DOHH2 (cell line): ENCODE results near the gene CD300H.
"Not testable (repeated sequence)": the region's sequence is repeated elsewhere in the genome, so short reads cannot be mapped to it uniquely, and the experiment has no call there.

ENCODE experiments used
- H3F3A ChIP-seq: fragments of 200-600 bp; sonication (generic), shearing (Covaris generic); 2 replicates; pipeline ENCODE4 v1.6.0; 2016; ENCODE audit warnings: antibody characterized with exemption, mild to moderate bottlenecking; ENCODE audit not compliant: control insufficient read depth, insufficient read depth
- H3K27ac ChIP-seq: fragments of 200-600 bp; sonication (generic); 2 replicates; pipeline ENCODE4 v1.5.1; 2014; ENCODE audit warnings: low read depth, mild to moderate bottlenecking, low read length, moderate library complexity
- H3K27me3 ChIP-seq: fragments of 200-600 bp; sonication (generic); 2 replicates; pipeline ENCODE4 v1.6.1; 2014; ENCODE audit warnings: mild to moderate bottlenecking, low read length, mixed read lengths; ENCODE audit not compliant: control insufficient read depth
- H3K36me3 ChIP-seq: fragments of 200-600 bp; sonication (generic); 2 replicates; pipeline ENCODE4 v1.6.1; 2014; ENCODE audit warnings: mild to moderate bottlenecking, low read length, moderate library complexity, mixed read lengths; ENCODE audit not compliant: control insufficient read depth
- H3K4me1 ChIP-seq: fragments of 200-600 bp; sonication (generic); 2 replicates; pipeline ENCODE4 v1.6.1; 2014; ENCODE audit warnings: mild to moderate bottlenecking, low read length, mixed read lengths; ENCODE audit not compliant: control insufficient read depth
- H3K4me2 ChIP-seq: fragments of 200-600 bp; sonication (generic); 2 replicates; pipeline ENCODE4 v1.6.0; 2014; ENCODE audit warnings: mild to moderate bottlenecking, low read length, moderate library complexity
- H3K4me3 ChIP-seq: fragments of 200-600 bp; sonication (generic); 2 replicates; pipeline ENCODE4 v1.5.1; 2014; ENCODE audit warnings: mild to moderate bottlenecking, low read length, mixed read lengths
- H3K79me2 ChIP-seq: fragments of 200-600 bp; sonication (generic); 2 replicates; pipeline ENCODE4 v1.6.1; 2014; ENCODE audit warnings: mild to moderate bottlenecking, low read length, mixed read lengths; ENCODE audit not compliant: control insufficient read depth
- H3K9me2 ChIP-seq: fragments of 200-600 bp; sonication (generic); replicated peaks from 2 replicates; pipeline ENCODE4 v1.6.1; 2014; ENCODE audit warnings: mild to moderate bottlenecking, low read length, mixed read lengths; ENCODE audit not compliant: control insufficient read depth
- H3K9me3 ChIP-seq: fragments of 200-600 bp; sonication (generic); 2 replicates; pipeline ENCODE4 v1.6.1; 2014; ENCODE audit warnings: antibody characterized with exemption, low read length, mixed read lengths; ENCODE audit not compliant: control insufficient read depth, insufficient read depth
- H4K20me1 ChIP-seq: fragments of 200-600 bp; sonication (generic); 2 replicates; pipeline ENCODE4 v1.6.0; 2014; ENCODE audit warnings: low read depth, mild to moderate bottlenecking, antibody characterized with exemption, low read length, moderate library complexity; ENCODE audit not compliant: control insufficient read depth, insufficient read depth
- CTCF ChIP-seq: fragments of 200-600 bp; sonication (generic); IDR thresholded peaks from one replicate; pipeline ENCODE4 v1.5.1; 2014; ENCODE audit warnings: antibody characterized with exemption, mild to moderate bottlenecking, low read depth, low read length; ENCODE audit not compliant: poor library complexity, severe bottlenecking
- EZH2phosphoT487 ChIP-seq: fragments of 200-600 bp; sonication (generic); IDR thresholded peaks from 2 replicates; pipeline ENCODE4 v1.6.1; 2017; ENCODE audit warnings: borderline replicate concordance, mild to moderate bottlenecking, antibody characterized with exemption, low read length, moderate library complexity, mixed read lengths

The CD300H gene

DNA sequence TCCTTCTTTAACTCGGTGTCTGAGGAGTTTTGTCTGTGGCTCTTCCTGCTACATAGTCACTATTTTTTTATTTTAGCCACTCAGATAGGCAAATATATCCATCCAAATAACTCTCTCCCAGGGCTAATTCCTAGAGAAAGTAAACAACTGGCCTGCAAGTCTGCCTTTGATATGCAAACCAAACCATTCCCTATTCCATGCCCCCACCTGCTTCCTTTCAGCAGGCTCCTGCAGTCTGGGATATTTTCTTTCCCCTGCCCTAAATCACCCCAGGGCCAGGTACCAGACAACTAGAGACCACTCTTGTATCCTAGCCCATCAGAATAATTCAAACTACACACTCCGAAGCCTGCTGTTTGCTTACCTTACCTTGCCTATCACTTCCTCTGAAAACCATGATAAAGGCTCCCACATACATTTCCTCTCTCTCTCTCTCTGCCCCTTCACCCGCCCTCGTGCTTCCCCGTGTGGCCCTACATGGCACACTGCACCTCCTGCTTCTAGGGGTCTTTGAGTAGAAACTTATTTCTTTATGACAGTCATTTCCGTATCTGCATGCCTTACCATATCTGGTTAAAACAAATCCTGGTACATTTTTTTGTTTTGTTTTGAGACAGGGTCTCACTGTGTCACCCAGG, 8.3 kb downstream of the CD300H start:
- Histone ChIP-seq H3K4me2 (no peak overlapping the region), H3K36me3 (no peaks in the 10 kb centered on the region), H3K4me3 (no peak overlapping the region), H3K9me2 (no peaks in the 10 kb centered on the region), H3F3A (no peaks in the 10 kb centered on the region), H3K79me2 (no peaks in the 10 kb centered on the region), H4K20me1 (no peaks in the 10 kb centered on the region), H3K9me3 (no peaks in the 10 kb centered on the region), H3K27ac (no peak overlapping the region), H3K27me3 (no peaks in the 10 kb centered on the region), H3K4me1 (no peaks in the 10 kb centered on the region)
- no peak for TF ChIP-seq CTCF

DNA sequence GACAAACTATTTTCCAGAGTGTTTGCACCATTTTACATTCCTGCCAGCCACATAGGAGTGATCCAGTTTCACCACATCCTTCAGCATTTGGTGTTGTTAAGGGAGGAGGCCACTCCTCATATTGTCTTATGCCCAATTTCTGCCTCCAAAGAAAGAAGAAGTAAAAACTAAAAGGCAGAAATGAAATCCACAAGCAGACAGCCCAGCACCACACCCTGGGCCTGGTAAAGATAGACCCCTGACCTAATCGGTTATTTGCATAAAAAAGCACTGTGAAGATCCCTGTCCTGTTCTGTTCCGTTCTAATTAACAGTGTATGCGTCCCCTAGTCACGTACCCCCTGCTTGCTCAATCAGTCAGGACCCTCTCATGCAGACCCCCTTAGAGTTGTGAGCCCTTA, 8.9 kb downstream of the CD300H start:
- H3K9me2 ChIP-seq, H3K79me2 ChIP-seq, H3F3A ChIP-seq, H3K9me3 ChIP-seq, H3K4me2 ChIP-seq, H3K27ac ChIP-seq, H3K36me3 ChIP-seq, H3K27me3 ChIP-seq, H3K4me1 ChIP-seq, H3K4me3 ChIP-seq, H4K20me1 ChIP-seq: not testable (repeated sequence)

GRCh38 chr17:74555427-74555940, 11.8 kb downstream of the CD300H start:
- no peaks in the 10 kb centered on the region for H3K4me1 ChIP-seq
- H3K9me2 ChIP-seq, result no peaks in the 10 kb centered on the region
- H3K9me3 ChIP-seq, result no peaks in the 10 kb centered on the region
- H3K27me3 ChIP-seq, result no peaks in the 10 kb centered on the region
- H3K27ac ChIP-seq, result no peak overlapping the region
- H3F3A ChIP-seq, result no peaks in the 10 kb centered on the region
- no peaks in the 10 kb centered on the region for H3K79me2 ChIP-seq
- H3K36me3 ChIP-seq, result no peaks in the 10 kb centered on the region
- no peak overlapping the region for H3K4me3 ChIP-seq
- no peak for TF ChIP-seq CTCF
- no peak for TF ChIP-seq EZH2phosphoT487
- H4K20me1 ChIP-seq, result no peaks in the 10 kb centered on the region
- H3K4me2 ChIP-seq, result no peak overlapping the region

GRCh38 chr17:74554909-74555308, 12.4 kb downstream of the CD300H start:
- Histone ChIP-seq H3K4me2 (no peak overlapping the region), H3K4me3 (no peak overlapping the region), H3K27me3 (no peaks in the 10 kb centered on the region), H3K36me3 (no peaks in the 10 kb centered on the region), H3K27ac (no peak overlapping the region), H3K79me2 (no peaks in the 10 kb centered on the region), H3K4me1 (no peaks in the 10 kb centered on the region), H3F3A (no peaks in the 10 kb centered on the region), H3K9me3 (no peaks in the 10 kb centered on the region), H3K9me2 (no peaks in the 10 kb centered on the region), H4K20me1 (no peaks in the 10 kb centered on the region)
- TF ChIP-seq EZH2phosphoT487 (no peak), CTCF (no peak)
